Stimulated activated CD4-positive, alpha-beta T cell treated with anti-CD3 and anti-CD28 coated beads, TNF-alpha, amount 100 ng/mL, for 4 hours (primary cell): Measurements from ENCODE around the gene TMX2.

Experiments
- DNase-seq, 3 experiments: peaks; one replicate each; pipeline ENCODE4 v3.0.0-alpha.2; 2020; ENCODE audit warnings: low read depth in 3 of 3

The TMX2 gene

DNA sequence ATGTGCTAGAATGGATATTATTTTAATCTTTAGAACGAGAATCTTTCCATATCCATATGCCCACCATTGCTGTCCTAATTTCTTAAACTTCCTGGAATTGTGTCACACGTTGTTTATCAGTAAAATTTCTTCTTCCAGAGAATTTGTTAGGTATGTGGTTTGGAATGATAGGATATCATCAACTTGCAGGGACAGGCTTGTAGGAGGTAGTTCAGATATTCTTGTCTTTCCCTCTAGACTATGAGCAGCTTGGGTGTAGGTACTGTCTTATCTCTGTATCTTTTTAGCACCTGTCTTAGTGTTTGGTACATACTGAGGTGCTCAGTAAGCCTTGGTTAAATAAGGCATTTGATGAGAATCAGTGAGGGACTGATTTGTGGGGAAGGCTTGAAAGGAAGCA is 52.6 kb downstream of the TMX2 start:
- DNase-seq, result no peak

DNA sequence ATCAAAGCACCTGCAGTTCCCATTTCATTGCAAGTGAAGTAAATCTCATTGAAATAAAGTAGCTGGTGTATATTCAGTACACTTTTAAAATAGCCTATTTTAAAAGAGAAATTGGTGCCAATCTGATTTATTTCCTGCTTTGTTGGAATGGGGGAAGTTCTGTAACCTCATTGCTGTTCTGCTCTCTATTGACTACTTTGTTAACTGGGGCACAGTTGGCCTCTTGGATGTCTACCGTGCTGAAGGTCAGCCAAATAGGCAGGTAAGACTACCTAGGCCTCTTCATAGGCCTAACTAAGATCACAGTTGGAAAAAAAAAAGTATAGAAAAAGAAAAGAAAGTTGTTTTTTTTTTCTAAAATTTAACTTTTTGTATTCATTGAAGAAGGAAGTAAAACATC is 58.4 kb downstream of the TMX2 start:
- no peak for DNase-seq

DNA sequence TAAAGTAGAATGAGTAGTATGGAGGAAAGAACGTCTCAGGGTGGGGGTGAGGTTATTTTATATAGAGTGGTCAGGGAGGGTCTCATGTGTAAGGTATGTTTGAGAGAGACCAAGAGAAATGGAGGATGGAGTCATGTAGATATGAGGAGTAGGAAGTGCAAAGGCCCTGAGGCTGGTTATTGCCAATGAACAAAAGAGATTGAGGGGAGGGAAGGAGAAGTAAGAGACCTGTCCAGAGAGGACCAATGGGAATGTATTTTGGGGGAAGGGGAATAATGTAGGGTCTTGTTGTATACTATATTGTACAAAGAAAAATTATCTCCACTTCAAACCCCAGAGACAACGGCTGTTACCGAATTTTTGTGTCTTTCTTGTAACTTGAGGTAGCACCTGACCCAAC is 59.0 kb downstream of the TMX2 start:
- DNase-seq, result no peak

DNA sequence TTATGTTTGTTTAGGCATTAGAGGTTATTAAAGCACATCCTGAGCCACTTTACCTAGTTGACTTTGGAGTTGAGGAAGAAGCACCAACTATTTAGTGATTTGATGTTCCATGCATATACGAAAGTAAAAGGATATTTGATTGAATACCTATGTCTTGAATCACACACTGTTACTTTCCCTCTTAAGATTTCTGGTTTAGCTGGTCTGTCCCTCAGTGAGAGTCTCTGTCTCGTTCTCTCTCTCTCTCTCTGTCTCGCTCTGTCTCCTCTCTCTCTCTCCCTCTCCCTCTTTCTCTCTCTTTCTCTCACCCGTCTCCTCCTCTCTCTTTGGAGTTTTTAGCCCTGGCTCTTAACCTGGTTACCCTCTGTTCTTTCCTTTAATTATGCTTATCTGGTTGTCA is 60.2 kb downstream of the TMX2 start:
- DNase-seq, result no peak

DNA sequence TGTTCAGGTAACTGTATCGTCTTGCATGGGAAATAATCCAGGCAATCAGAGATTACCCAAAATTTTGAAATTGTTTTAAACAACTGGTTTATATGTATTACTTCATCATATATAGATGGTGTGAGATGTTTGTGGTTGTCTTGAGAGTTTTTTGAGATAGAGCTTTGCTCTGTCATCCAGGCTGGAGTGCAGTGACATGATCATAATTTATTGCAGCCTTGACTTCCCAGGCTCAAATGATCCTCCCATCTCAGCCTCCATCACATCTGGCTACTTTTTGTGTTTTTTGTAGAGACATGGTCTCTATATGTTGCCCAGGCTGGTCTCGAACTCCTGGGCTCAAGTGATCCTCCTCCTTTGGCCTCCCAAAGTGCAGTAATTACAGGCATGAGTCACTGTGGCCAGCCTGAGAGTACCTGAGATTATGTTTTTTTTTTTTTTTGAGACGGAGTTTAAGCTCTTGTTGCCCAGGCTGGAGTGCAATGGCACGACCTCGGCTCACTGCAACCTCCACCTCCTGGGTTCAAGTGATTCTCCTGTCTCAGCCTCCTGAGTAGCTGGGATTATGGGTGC is 60.7 kb downstream of the TMX2 start:
- DNase-seq, result no peak

DNA sequence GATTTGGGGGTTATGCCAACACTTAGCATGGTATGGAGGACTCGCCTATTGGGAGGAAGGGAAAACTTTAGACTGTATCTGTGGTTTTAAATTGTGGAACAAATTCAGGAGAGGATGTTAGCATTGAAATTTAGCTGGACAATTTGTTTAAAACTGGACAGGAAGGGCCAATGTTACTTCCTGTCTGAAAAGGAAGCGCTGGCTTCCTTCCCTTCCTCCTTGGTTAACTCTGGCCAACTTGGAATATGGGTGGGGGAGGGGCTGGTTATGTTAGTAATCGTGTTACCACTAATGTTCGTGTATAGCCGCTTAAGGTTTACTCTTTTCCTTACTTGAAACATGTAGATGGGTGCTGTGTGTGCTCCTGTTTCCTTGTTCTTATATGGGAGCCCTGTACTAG is 63.1 kb downstream of the TMX2 start:
- no peak for DNase-seq

DNA sequence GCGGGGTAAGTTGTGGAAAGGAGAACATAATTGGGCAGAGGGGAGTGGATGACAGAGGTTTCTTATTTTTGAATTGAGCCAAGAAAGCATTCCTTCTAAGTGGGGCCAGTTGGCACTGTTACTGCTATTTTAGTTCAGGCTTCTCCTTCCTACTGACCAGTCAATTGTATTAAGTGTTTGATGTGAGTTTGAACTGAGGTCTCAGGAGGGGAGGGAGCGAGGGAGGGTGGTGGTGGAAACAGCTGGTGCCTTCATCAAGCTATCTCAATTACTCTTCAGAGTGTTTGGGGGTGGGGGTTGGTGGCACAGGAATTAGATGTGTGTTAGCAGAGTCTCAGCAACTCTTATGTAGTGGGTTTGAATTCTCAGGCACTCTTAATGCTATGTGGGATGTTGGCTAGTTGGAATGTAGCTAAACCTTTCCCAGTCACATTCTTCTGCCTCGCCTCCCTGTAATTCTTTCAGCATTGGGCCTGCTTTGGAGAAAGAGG is 63.7 kb downstream of the TMX2 start:
- no peak for DNase-seq

DNA sequence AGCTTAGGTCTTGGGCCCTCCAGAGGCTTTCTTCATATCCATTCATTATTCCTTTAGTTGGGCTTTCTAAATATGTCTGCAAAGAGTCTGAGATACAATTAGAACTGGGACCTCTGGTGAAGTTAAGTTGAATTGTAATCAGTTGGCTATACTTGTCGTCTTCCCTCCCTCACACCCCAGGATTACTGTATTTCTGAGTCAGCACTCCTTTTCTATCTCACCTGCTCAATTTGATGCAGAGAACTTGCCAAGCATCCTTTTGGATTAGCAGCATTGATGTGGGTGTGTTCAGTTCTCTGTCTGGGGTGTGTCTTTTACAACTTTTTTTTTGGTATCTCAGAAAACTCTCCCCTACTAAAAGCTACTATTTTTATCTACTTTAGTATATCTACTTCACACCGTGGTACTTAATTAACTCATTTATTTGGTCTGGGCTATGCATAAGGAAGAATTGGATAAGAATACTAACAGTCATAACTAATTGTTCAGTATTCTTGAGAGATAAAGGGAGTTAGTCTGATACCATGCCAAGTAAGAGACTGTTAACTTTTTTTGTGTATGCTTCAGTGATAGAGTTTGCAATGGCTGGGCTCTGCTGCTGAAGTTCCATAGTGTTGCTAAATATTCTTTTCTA is 64.3 kb downstream of the TMX2 start:
- no peak for DNase-seq

DNA sequence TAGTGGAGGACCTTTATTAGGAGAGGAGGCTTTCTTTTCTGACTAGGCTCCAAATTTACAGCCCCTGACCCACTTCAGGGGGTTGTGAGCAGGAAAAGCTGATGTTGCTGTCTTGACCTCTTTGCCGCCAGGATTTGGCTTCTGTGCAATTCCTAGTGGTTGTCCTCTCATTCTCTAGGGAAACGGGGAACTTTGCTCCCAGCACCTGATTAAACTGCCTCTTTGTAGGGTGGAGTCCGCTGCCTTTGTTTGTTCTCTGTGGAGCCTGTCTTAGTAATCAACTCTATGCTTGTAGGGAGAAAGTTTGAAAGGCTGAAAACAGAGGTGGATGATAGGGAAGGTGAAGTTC is 65.5 kb downstream of the TMX2 start:
- DNase-seq, result no peak

DNA sequence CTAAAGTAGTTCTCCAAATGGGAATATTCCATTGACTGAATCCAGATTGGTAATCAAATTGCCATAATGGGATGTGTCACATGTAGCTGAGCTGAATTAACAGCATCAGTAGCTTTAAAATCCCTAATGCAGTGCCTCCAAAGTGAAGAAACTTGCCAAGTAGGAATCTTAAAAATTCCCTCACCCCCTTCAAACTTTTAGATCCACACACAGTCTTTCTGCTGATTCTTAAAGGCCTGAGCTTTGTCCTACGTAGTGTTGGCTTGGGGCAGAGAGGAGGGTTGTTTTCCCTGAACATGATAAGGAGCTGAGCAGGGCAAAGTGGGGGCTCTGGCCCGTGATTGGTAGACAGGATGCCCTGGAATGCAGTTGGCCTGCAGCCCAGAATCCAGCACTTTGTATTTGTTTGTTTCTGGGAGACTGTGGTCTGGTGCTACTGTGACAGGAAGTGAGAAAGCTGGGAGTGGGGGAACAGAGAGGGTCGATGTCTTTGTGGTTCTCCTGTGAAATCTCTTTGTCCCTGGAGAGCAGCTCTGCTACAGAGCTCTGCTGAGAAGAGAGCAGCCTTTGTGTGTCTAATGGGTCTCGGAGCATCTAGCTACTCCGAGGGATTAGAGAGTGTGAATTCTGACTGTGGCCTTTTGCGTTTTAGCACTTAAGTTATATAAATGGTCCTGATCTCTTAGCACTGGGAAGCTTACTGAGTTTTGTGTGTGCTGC is 66.1 kb downstream of the TMX2 start:
- no peak for DNase-seq

DNA sequence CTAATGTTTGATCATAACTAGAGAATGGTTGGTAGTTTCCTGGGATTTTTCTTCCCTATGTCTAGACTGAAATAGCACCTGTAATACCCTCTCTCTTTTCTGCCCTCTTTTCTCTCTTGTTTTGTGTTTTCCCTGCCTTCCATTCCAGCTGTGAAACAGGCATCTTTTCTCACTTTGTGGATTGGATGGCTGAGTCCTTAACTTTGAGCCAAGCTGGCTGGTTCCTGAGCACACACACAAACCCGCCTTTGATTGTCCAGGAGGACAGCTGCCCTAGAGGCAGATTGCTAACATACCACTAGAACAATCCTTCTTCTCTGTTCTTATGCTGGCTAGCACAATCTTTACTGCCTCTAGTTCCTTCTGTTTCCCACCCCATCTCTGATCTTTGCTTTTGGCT is 66.9 kb downstream of the TMX2 start:
- DNase-seq, result no peak

DNA sequence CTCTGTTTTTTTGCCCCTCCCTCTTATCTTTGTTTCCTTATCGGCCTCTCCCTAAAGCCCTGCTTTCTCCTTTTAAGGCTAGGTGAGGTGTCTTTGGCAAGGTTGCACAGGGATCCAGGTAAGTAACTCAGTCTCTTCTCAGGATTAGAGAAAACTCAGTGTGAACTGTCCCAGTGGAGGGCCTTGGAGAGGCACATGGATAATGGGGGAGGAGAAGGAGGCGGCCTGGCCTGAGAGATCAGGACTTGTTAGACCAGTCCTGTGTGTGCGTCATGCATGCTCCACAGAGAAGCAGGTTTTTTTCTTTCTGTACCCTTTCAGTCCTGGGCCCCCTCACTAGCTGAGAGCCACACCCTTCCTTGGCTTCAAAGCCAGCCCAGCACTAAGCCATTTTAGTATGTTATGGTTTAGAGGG is 69.1 kb downstream of the TMX2 start:
- no peak for DNase-seq

DNA sequence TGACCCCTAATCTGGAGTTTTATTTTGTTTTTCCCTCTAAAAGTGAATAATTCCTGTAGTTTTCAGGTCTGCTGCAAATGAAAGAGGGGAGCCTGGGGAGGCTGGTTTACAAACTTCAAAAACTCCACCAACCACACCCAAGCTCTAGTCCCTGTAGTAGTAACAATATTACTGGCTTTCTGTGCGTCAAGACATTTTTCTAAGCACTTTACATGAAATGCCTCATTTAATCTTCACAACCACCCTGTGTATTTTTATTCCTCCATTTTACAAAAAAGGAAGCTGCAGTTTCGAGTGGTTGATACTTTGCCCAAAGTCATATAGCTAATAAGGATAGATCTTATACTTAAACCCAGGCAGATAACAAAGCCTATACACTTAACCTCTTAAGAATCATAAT is 72.7 kb downstream of the TMX2 start:
- DNase-seq, result no peak

DNA sequence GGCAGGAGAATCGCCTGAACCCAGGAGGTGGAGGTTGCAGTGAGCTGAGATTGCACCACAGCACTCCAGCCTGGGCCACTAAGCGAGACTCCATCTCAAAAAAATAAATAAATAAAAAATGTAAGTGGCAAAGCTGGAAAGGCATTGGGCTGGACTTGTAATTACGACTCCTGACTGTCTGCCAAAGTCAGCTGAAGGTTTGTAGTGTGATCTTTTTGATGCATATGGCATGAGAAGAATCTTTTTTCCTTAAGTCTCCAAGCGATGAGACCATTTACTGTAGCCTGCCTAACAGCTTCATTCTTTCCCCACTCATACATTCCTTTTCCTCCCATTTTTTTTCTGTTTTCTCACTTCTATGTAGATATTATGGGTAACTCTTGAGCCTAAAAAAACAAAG is 74.0 kb downstream of the TMX2 start:
- no peak for DNase-seq

DNA sequence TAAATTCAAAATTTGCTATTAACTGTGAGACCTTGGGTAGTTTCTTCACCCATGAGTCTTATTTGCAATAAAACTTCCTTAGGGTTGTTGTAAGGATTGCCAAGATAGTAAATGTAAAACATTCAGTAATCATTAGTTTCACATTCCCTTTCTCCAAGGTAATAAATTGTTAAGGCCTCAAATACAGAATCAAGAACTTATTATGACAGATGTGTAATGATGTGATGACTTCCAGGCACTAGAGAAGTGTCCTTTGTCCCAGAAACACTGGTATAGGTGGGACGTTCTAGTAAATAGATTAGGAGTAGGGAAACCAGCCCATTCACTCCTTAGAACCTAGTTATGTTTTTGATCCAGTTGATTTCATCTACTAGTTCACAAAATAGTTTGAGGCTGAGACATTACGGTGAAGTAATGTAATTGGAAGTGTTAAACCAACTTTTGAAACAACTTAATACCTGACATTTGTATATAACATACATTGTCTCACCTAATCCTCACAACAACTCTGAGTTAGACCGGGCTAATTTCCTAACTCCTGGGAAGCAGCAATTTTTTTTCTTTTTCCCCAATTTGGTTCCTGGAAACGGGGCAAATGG is 74.7 kb downstream of the TMX2 start:
- no peak for DNase-seq

DNA sequence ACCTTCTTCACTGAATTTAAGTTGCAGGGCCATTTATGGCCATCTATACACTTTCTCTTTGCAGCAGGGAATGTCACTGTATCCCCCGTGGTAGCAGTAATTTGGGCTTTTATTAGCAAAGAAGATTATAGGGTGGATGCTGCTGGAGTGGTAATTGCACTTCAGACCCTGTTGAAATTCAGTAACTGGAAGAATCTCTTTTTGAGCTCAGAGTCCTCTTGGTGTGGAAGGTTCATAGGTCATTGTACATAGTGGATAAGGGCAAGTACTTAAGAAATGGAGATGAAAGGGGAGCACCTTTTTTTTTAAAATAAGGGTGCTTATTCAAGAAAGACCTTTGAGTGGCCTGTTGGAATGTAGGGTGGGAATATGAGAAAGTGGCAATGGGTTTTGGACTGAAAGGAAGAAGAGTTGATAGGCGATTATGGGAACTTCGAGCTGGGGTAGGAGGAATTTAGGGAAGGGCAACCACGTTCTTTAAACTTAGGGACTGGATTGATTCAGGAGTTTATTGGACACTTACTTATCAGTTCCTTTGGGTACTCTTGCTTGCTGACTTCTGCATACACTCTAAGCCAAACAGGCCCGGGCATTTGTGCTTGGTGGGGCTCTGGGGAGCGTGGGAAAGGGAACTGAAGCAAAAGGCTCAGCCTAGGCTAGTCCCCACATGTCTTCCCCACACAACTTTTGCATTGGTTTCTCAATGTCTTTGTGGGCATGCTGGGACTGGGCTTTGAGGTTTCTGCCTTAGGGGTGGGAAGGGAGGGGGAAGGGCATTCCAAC is 75.7 kb downstream of the TMX2 start:
- no peak for DNase-seq

DNA sequence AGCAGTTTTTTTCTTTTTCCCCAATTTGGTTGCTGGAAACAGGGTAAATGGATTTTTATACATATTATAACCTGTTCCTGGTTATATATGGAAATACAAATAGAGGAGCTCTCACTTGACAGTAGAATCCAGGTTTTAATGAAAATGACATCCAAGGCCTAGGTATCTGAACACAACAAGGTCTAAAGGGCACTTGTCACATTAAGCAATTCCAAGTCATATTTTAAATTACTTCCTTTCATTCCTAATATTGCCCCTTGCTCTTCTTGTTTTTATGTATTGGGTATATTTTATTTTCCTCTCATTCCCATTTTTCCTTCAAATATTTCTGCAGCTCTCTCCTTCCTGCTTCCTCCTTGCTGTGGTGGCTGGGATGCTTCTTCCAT is 76.3 kb downstream of the TMX2 start:
- no peak for DNase-seq
